Measurements from ENCODE around the gene BBS1. TPM values are rescaled to one million over a fixed set of nuclear protein-coding genes. Genes with fewer than 3 reads are reported as not detected.

The BBS1 gene
- total and polyA plus RNA-seq, 2 donors (not counting 3 experiments of a cell fraction or from before 2014, with no cell fraction given), result 29.2 to 32.9 TPM

- Histone ChIP-seq H3K9me1 (replicated peaks; ENCODE audit: control insufficient read depth, extremely low read depth, insufficient read depth, low read length) (no peaks in the 10 kb centered on the region), H4K20me1 (replicated peaks; ENCODE audit: control insufficient read depth, extremely low read depth, insufficient read depth, low read length) (no peaks in the 10 kb centered on the region), H3K9me3 (replicated peaks; ENCODE audit: control insufficient read depth, insufficient read depth, low read length) (no peaks in the 10 kb centered on the region), H3K9ac (replicated peaks; ENCODE audit: extremely low read depth, insufficient read depth, low read length) (no peak overlapping the region), H3K27ac (ENCODE audit: insufficient read depth, low read depth, low read length) (no peak overlapping the region), H3K79me2 (ENCODE audit: control insufficient read depth, insufficient read depth, low read length) (no peaks in the 10 kb centered on the region), H3K4me2 (ENCODE audit: insufficient read depth, low read length) (no peak overlapping the region), H3K27me3 (ENCODE audit: control insufficient read depth in 2 of 2, insufficient read depth in 2 of 2, low read length in 2 of 2) (peaks cover 1 to 3% of the 10 kb centered on the region in 2 experiments), H3K4me3 (replicated peaks in 1 of 3; ENCODE audit: insufficient read depth in 1 of 3, low read depth in 1 of 3, low read length in 3 of 3) (no peak overlapping the region), H3K4me1 (ENCODE audit: control insufficient read depth, extremely low read depth, insufficient read depth, low read length) (peaks cover 3% of the 10 kb centered on the region), H3K36me3 (ENCODE audit: control insufficient read depth in 2 of 2, extremely low read depth in 1 of 2, insufficient read depth in 2 of 2, low read length in 2 of 2) (no peaks in the 10 kb centered on the region), H2AFZ (ENCODE audit: low read depth, low read length) (no peak overlapping the region)
- intact Hi-C loops (cut with micrococcal nuclease), result no loop called here
- dilution Hi-C loops (cut with MboI; ENCODE audit: extremely low pct_ligation_motif_present, low sequenced_read_pairs), result no loop called here
- FAIRE-seq (no peak), DNase-seq (ENCODE audit: low read depth, low spot score) (no peak)
- no TSS peak for BruUV-seq (replicated peaks)
- TF ChIP-seq FOS (IDR thresholded peaks at IDR 0.05; ENCODE audit: borderline replicate concordance, insufficient read depth, low read length) (no peak), MYC (IDR thresholded peaks at IDR 0.05; ENCODE audit: low read depth, low read length) (no peak), MAX (IDR thresholded peaks at IDR 0.05; ENCODE audit: insufficient read depth, insufficient read length) (no peak), EZH2 (IDR thresholded peaks at IDR 0.05; ENCODE audit: borderline replicate concordance, low read depth, low read length, severe bottlenecking) (no peak), CTCF (IDR thresholded peaks at IDR 0.05; ENCODE audit: extremely low read depth in 1 of 2, insufficient read depth in 1 of 2, low read depth in 1 of 2, low read length in 2 of 2) (no peak), POLR2AphosphoS5 (IDR thresholded peaks at IDR 0.05; ENCODE audit: insufficient read depth, low read depth, low read length) (no peak), POLR2A (IDR thresholded peaks at IDR 0.05; ENCODE audit: low read depth, low read length) (no peak)
- ChIA-PET CTCF (interaction anchor here (2.1 to 2.7 kb wide), 2 partner anchors 14 to 114 kb away, joined by 8 to 13 read pairs; partner anchors contain the start of gene RBM4B), POLR2A (no interaction called here)
Measured at GRCh38 chr11:66563832-66564231, 53.4 kb downstream of the BBS1 start.

Data from endothelial cell of umbilical vein (primary cell).